HG02852 (cell line): Measurements from ENCODE around the gene CUTC.

ENCODE experiments used
- ATAC-seq: cut with Tn5 transposase; IDR thresholded peaks from one replicate; pipeline ENCODE4 v1.9.1; 2021; ENCODE audit warnings: mild to moderate bottlenecking, moderate library complexity; ENCODE audit not compliant: unreplicated experiment

CUTC gene

DNA sequence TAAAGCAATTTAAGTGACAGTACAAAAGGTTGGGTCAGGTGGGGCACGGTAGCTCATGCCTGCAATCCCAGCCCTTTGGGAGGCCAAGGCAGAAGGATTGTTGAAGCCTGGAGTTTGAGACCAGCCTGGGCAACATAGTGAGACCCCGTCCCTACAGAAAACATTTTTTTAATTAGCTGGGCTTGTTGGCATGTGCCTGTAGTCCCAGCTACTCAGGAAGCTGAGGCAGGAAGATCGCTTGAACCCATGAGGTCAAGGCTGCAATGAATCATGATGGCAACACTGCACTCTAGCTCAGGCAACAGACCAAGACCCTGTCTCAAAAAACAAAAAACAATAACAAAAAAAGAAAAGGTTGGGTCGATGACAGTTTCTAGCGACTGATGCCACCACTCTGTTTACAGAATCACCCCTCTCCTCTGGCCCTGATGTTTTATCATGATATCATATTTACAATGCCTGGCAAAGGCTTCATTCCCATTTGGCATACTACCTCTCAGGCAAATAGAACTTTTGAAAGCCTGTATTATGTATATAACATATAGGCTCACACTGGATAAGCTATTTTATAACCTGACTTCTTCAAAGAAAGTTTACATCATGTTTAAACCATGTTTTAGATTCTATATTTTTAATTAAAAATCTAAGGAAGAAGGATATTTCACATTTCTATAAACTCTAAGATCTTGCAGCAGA, 49.8 kb downstream of the CUTC start:
- no peak for ATAC-seq

DNA sequence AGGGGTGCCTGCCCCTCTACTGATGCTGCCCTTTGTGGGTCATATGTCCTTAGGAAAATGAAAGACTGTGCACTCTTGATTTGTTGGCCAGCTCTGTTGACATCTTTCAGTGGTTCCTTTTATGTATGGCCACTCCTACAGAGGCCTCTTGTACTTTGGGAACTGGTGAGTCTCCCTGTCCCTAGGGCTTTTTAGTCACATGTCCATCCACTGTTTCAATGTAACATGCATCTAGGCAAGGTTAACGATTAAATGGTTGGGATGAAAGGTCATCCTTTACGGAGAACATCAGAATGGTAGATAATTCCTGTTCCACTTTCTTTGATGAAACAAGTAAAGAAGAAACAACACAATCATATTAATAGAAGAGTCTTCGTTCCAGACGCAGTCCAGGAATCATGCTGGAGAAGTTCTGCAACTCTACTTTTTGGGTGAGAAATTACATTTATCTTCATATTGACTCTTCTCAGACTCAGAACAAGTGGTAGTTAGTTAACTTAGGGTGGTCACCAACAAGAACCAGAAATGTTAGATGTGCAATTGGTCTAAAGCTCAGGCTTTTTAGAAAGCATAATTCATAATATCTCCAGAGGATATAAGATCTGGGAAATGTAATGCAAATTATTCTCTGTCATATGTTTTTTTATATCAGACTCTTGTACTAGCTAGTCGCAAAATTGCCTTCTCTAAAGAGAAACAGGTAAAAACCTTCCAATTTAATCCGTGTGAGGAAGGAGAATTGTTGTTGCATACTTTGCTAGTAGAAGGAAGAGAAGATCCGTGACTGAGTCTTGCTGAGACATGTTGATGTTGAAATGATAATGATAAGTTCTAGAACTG, 50.6 kb downstream of the CUTC start, which contains the start of gene ABCC2:
Gene ABCC2 (plus strand): TSS at position 194 of the 840 bp plus-strand sequence. CDS start 205 bp downstream, at position 399.
- no peak for ATAC-seq

- no peak for ATAC-seq
Observed at GRCh38 chr10:99784016-99784726, 52.1 kb downstream of the CUTC start.

DNA sequence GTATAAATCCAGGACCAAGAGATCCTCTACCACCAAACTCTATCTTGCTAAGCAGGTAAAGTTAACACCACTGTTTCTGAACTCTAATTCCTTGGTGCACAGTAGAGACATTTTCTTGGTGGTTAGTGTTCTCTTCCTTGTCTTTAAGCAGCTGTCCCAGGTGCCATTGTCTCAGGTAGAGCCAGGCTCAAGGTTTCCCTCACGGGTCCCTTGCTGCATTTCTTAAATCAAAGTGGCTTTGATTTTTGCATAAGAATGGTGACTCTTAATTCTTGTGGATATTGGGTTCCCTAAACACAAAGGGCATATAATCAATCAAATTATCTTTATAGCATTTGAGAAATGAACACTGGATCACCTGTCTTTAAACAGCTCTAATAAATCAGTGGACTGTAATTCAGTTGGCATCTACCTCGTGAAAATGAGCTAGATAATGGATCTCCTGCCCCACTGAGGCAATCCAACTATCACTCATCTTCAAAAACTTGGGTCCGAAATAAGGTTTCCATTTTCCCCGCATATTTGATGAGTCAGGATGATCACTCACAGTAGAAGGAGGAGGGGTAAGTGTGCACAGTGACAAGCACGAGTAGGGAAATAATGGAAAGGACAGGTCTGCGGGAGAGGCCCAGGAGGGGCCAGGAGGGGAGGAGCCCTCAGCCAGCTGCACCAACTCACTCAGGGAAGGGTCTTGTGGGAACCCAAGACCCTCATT, 52.9 kb downstream of the CUTC start:
- ATAC-seq: no peak

DNA sequence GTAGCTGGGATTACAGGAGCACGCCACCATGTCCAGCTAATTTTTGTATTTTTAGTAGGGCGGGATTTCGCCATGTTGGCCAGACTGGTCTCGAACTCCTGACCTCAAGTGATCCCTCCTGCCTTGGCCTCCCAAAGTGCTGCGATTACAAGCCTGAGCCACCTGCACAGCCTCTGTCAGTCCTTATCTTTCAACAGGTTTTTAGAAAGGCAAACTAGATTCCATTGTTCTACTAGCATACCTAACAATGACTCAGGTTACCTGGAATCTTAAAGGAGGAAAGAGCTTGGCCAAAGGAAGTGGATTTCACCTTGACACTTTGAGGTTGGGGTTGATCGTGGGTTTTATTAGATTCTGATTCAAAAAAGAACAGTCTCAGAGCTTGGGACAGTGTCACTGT, 53.6 kb downstream of the CUTC start:
- no peak for ATAC-seq

DNA sequence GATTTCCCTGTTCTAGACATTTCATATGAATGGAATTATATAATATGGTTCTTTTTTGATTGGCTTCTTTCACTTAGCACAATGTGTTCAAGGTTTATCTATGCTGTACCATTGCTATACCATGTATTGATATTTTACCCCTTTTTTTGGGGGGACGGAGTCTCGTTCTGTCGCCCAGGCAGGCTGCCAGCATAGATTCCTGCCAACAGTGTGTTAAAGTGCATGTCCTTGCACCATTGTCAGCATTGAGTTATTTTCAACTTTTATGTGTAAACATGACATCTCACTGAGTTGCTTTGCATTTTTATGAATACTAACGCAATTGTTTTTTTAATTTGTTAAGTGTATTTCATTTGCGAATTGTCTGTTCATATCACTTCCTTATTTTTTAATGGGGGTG, 55.3 kb downstream of the CUTC start:
- ATAC-seq: no peak

DNA sequence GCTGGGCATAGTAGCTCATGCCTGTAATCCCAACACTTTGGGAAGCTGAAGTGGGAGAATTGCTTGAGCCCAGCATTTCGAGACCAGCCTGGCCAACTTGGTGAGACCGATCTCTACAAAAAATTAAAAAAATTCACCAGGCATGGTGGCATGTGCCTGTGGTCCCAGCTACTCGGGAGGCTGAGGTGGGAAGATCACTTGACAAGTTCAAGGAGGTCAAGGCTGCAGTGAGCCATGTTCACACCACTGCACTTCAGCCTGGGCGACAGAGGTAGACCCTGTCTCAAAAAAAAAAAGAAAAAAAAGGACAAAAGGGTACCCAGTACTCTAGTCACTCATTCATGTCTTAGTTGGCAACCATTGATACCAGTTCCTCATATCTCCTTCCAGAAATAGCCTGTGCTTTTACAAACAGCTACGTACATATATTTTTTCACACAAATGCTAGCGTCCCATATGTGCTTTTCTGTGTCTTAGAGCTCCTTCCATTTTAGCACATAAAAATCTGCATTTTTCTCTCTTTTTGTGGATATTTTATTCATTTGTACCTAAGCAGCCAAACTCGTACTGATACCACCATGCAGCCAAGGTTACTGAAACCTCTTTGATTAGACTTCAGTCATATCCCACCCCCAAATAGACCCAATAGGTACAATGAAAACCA, 55.9 kb downstream of the CUTC start:
- ATAC-seq: no peak

GRCh38 chr10:99788598-99789256, 56.7 kb downstream of the CUTC start:
- no peak for ATAC-seq

DNA sequence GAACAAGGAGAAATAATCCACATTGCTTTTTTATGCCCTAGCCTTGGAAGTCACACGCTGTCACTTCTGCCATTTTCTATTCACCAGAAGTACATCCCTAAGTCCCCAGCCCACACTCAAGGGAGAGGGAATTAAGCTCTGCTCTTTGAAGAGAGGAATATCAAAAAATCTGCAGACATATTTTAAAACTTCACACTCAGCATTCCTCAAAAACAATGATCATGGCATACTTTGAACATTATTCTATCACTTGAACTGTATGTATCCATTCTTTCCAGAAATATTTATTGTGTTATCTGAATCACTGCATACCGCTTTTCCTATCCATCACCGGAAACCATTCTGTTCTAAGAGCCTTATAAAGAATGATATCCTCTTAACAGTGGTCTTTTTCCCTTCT, 59.8 kb downstream of the CUTC start:
- no peak for ATAC-seq

DNA sequence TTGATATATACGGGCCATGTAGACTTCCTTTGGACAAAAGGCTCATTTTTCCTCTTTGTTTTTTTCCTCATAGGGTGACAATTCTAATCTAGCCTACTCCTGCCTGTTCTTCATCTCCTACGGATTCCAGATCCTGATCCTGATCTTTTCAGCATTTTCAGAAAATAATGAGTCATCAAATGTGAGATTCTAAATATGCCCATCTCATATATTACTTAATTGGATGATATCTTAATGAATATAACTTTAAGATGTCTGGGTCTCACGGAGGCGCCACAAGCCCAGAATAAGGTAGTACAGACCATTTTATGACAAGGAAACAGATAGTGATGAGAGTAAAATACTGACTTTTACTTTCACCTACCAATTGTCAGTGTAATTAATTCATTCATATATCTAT, 61.8 kb downstream of the CUTC start:
- no peak for ATAC-seq

DNA sequence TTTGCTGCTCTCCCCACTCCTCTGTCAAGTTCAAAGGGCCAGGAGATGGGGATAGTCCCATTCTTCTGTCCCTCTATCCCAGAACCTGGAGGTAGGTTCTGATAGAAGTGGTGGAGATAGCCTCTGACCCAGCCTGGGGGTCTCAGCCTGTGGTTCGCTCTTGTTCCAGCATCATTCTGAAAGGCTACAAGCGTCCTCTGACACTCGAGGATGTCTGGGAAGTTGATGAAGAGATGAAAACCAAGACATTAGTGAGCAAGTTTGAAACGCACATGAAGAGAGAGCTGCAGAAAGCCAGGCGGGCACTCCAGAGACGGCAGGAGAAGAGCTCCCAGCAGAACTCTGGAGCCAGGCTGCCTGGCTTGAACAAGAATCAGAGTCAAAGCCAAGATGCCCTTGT, 64.9 kb downstream of the CUTC start:
- ATAC-seq: no peak

DNA sequence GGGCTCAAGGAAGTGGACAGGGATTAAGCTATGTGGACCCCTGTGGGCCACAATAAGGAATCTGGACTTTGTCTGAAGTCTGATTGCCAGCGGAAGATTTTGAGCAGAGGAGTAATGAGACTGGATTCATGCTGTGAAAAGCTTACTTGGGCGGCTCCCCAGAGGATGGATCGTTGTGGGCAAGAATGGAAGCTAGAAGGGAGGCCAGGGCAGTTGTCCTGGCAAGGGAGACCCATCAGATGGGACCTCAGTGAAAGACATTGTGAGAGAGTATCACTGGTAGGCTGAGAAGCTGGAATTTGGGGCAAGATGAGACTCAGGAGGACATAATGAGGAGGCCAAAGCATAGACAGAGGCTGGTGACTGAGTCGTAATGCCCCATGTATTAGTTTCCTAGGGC, 66.0 kb downstream of the CUTC start:
- ATAC-seq: no peak

GRCh38 chr10:99798920-99799319, 66.9 kb downstream of the CUTC start:
- no peak for ATAC-seq

DNA sequence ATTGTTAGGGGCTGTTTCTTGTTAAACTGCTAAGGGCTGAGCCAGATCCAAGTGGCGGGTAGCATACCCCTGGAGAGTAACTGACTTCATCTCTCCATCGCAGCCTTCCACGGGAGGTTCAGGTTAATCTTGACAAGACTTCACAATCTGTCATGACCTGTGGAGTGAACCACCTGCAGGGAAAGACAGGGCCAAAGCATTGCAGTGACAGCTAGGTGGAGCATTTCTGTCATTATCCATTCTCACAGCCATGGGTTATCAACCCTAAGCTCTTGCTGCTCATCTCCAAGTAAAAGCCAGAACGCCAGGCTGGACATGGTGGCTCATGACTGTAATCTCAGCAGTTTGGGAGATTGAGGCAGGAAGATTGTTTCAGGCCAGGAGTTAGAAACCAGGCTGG, 67.6 kb downstream of the CUTC start:
- no peak for ATAC-seq

GRCh38 chr10:99804471-99804870, 72.4 kb downstream of the CUTC start:
- ATAC-seq: no peak

DNA sequence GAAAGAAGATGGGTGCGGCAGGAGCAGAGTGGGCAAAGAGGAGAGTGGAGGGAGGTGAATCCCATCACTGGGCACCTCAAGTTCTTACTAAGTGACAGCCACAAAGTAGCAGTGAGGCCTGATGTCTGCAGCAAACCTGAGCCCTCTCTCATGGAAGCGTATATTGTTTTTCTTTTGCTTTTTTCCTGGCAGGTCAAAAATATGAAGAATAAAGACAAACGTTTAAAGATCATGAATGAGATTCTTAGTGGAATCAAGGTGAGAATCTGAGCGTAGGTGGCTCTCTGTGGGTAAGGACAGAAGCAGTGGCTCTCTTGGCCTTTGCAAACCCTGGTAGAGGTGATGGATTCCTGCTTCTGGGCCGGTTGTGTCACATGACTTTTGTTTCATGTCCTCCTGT, 73.2 kb downstream of the CUTC start:
- no peak for ATAC-seq
